HepG2 (cell line): ENCODE results near the gene ZC3H7B. TPM values are rescaled to one million over a fixed set of nuclear protein-coding genes. Genes with fewer than 3 reads are reported as not detected.

Experiments used
- CREB3 ChIP-seq: sonication (generic); formaldehyde crosslinking; IDR thresholded peaks from 2 replicates; pipeline ENCODE4 v1.5.0; 2020; ENCODE audit warnings: missing genetic modification reagents
- ETV5 ChIP-seq: IDR thresholded peaks from 2 replicates; pipeline ENCODE4 v1.6.1; 2018; ENCODE audit warnings: missing biosample characterization, missing genetic modification reagents, inconsistent platforms, borderline replicate concordance
- FOXM1 ChIP-seq: sonication (generic); formaldehyde crosslinking; IDR thresholded peaks from 2 replicates; pipeline ENCODE4 v1.5.0; 2020; ENCODE audit warnings: missing genetic modification reagents
- HBP1 ChIP-seq: IDR thresholded peaks from 2 replicates; pipeline ENCODE4 v1.6.1; 2016; ENCODE audit warnings: low read depth, control low read depth
- HDAC1 ChIP-seq: sonication (generic); formaldehyde crosslinking; IDR thresholded peaks from 2 replicates; pipeline ENCODE4 v1.5.1; 2020; ENCODE audit warnings: mild to moderate bottlenecking, missing genetic modification reagents
- MED1 ChIP-seq: sonication (generic); formaldehyde crosslinking; IDR thresholded peaks from 2 replicates; pipeline ENCODE4 v1.4.0; 2020; ENCODE audit warnings: missing genetic modification reagents
- REL ChIP-seq: sonication (generic); formaldehyde crosslinking; conservative IDR thresholded peaks from 2 replicates; pipeline ENCODE4 v1.8.0; 2022; ENCODE audit warnings: mild to moderate bottlenecking, missing genetic modification reagents, moderate library complexity
- SIN3A ChIP-seq: IDR thresholded peaks from 2 replicates; pipeline ENCODE4 v1.6.1; 2011; ENCODE audit warnings: low read depth, mild to moderate bottlenecking, control low read depth, low read length, borderline replicate concordance
- SMAD1 ChIP-seq: sonication (generic); formaldehyde crosslinking; IDR thresholded peaks from 2 replicates; pipeline ENCODE4 v1.4.0; 2020; ENCODE audit warnings: missing genetic modification reagents, low read depth, mild to moderate bottlenecking, borderline replicate concordance
- ZFYVE20 ChIP-seq: sonication (generic); formaldehyde crosslinking; IDR thresholded peaks from 2 replicates; pipeline ENCODE4 v1.8.0; 2023; ENCODE audit warnings: low read depth, mild to moderate bottlenecking, moderate library complexity, missing genetic modification reagents, borderline replicate concordance
- ZNF34 ChIP-seq: sonication (generic); formaldehyde crosslinking; IDR thresholded peaks from 2 replicates; pipeline ENCODE4 v1.4.0; 2020; ENCODE audit warnings: mild to moderate bottlenecking, missing genetic modification reagents, borderline replicate concordance
- ZNF451 ChIP-seq: sonication (generic); formaldehyde crosslinking; IDR thresholded peaks from 2 replicates; pipeline ENCODE4 v1.5.0; 2020; ENCODE audit warnings: mild to moderate bottlenecking, missing genetic modification reagents
- ZNF607 ChIP-seq: sonication (generic); formaldehyde crosslinking; IDR thresholded peaks from 2 replicates; pipeline ENCODE4 v1.5.1; 2020; ENCODE audit warnings: missing genetic modification reagents, mild to moderate bottlenecking, borderline replicate concordance
- ZNF639 ChIP-seq: conservative IDR thresholded peaks from 2 replicates; pipeline ENCODE4 v1.6.1; 2018; ENCODE audit warnings: missing genetic modification reagents
- ZNF674 ChIP-seq: sonication (generic); formaldehyde crosslinking; IDR thresholded peaks from 2 replicates; pipeline ENCODE4 v1.5.0; 2020; ENCODE audit warnings: low read depth, mild to moderate bottlenecking, missing genetic modification reagents
- ZNF691 ChIP-seq: sonication (generic); formaldehyde crosslinking; IDR thresholded peaks from 2 replicates; pipeline ENCODE4 v1.4.0; 2020; ENCODE audit warnings: missing genetic modification reagents, low read depth, mild to moderate bottlenecking, borderline replicate concordance
- ZNF704 ChIP-seq: sonication (generic); formaldehyde crosslinking; IDR thresholded peaks from 2 replicates; pipeline ENCODE4 v1.8.1; 2023; ENCODE audit warnings: mild to moderate bottlenecking, inconsistent platforms, moderate library complexity, missing genetic modification reagents, borderline replicate concordance
- ZNF770 ChIP-seq: sonication (generic); formaldehyde crosslinking; IDR thresholded peaks from 2 replicates; pipeline ENCODE4 v1.5.0; 2020; ENCODE audit warnings: mild to moderate bottlenecking, missing genetic modification reagents
- ZSCAN30 ChIP-seq: sonication (generic); formaldehyde crosslinking; IDR thresholded peaks from 2 replicates; pipeline ENCODE4 v1.5.0; 2020; ENCODE audit warnings: mild to moderate bottlenecking, missing genetic modification reagents
- polyA plus RNA-seq, 8 experiments: library from polyadenylated mRNA; depleted of rRNA in 3 of 8; stranded (reverse) in 7 of 8; unstranded in 1 of 8; fragments of >200 nt; fragmentation: Illumina TruSeq in 4 of 8; extraction: Trizol in 4 of 8; gene quantifications; 2 replicates each; pipeline versions ENCODE4 v1.2.1 to v1.2.3, GENCODE V29; 2011 to 2016; ENCODE audit warnings: low read depth in 4 of 8, missing spikeins in 1 of 8, mixed read lengths in 1 of 8; ENCODE audit not compliant: insufficient read depth in 1 of 8
- total RNA-seq, 5 experiments: library from RNA; depleted of rRNA; stranded (reverse); fragments of >200 nt; fragmentation: Illumina TruSeq; extraction: Trizol; gene quantifications; 2 replicates each; pipeline ENCODE4 v1.2.3, GENCODE V29; 2016; ENCODE audit warnings: low read depth in 1 of 5

Gene ZC3H7B
- total and polyA plus RNA-seq, 2 of the 13 experiments (the other 11 are each of a cell fraction or from before 2014, with no cell fraction given), result 26.4 to 37.2 TPM

- TF ChIP-seq ZNF691 (CRISPR knock-in tag) (peak; percentile 49; the same call in 1 of the 2 replicates), ZNF770 (CRISPR knock-in tag) (no peak), SMAD1 (no peak), ZNF607 (peak; percentile 52; the same call in 1 of the 2 replicates), ZNF34 (CRISPR knock-in tag) (no peak), SIN3A (peak; percentile 62; the same call in 1 of the 2 replicates), ETV5 (CRISPR knock-in tag) (no peak; the same call in 1 of the 2 replicates), ZSCAN30 (CRISPR knock-in tag) (no peak), ZNF451 (0 out of 2 replicates have a peak, but pooled peaks have one; percentile 76), REL (CRISPR knock-in tag) (no peak), FOXM1 (no peak), CREB3 (CRISPR knock-in tag) (no peak), ZFYVE20 (CRISPR knock-in tag) (peak; percentile 67; the same call in 1 of the 2 replicates), ZNF704 (CRISPR knock-in tag) (no peak; the same call in 1 of the 2 replicates), HBP1 (no peak), ZNF674 (CRISPR knock-in tag) (no peak), HDAC1 (CRISPR knock-in tag) (peak; percentile 72; the same call in 1 of the 2 replicates), ZNF639 (no peak; the same call in 1 of the 2 replicates), MED1 (CRISPR knock-in tag) (0 out of 2 replicates have a peak, but pooled peaks have one; percentile 31)
Measured at GRCh38 chr22:41367039-41367679, 65.8 kb downstream of the ZC3H7B start (continued).
